Measurements from ENCODE around the gene GORASP2.

Gene GORASP2

DNA sequence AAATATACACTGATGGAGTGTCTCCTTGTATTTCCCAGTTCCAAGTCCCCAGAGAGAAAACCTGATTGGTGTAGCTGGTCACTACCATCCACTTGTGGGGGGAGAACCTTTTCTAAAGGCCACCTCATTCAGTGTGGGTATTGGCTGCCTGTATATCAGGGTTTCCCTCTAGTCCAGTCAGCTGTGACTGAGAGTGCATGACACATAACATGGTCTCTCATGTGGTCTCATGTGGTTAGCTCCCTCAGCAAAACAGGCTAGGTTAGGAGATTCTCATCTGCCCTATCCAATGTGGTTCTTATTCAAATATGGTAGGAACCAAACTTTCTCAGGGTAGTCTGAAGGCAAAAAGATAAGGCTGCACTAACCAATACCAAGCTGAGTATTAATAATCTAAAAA, 4.1 kb upstream of the GORASP2 start:
- no peak for DNase-seq

DNA sequence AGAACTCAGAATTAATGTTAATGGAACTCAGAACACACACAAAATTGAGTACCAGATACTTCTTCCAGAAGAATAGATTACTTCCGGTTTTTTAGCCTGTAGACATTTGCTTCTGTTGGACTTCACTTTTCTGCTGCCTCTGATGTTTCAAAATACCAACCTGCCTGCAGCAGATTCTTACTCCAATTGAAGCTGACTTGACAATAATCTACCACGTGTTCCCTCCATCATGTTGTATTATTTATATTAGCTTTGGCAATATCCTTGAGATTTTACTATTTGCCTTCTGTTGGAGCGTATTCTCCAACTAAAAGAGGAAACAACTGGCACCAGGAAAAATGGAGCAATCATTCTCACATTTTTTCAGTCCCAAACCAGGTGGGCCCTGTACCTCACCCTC, 3.1 kb upstream of the GORASP2 start:
- no peak for DNase-seq

DNA sequence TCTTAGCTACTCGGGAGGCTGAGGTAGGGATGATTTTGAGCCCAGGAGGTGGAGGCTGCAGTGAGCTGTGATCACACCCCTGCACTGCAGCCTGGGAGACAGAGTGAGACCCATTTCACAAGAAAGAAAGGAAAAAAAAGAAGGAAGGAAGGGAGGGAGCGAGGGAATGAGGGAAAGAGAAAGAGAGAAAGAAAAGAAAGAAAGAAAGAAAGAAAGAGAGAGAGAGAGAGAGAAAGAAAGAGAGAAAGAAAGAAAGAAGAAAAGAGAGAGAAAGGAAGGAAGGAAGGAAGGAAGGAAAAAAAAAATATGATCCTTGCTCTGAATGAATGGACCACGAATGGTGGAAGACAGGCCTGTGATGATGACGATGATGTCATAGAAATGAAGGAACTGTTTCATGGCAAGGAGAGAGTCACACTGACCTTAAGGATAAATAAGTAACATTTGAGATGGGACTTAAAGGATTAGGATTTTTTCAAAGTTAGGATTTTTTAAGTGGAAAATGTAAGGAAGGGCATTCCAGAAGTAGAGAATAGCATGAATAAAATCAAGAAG, 2.2 kb upstream of the GORASP2 start:
- no peak for DNase-seq

DNA sequence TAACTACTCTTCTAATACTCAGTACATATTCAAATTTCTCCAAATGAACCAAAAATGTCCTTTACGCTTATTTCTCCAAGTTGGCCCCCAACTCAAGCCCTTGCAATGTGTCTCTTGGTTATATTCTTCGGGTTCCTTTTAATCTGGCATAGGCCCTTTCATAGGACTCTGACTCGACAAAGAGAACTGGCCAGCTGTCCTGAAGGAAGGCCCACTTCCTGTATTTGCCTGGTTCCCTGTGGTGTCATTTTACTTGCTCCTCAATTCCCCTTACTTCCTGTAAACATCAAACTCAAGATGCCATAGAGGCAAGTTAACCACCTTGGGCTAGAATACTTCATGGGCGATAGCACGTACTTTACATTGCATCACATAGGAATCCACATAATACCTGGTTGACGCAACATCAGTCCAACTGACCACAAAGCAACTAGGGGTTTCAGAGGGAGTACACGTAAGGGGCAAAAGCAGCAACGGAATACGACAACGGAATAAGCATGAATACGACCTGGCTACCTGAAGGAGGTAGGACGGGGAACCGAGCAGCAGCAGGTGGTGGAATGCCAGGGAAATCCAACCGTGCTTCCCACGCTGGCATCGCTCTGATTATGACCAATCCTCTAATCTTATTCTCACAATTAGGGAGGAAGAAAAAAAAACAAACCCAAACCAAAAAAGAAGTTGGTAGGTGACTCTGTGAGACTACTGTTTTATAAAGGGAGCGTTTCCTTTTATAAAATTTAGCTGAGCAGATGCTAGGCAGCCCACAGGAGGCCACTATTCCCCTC, 823 bp upstream of the GORASP2 start:
- no peak for DNase-seq

DNA sequence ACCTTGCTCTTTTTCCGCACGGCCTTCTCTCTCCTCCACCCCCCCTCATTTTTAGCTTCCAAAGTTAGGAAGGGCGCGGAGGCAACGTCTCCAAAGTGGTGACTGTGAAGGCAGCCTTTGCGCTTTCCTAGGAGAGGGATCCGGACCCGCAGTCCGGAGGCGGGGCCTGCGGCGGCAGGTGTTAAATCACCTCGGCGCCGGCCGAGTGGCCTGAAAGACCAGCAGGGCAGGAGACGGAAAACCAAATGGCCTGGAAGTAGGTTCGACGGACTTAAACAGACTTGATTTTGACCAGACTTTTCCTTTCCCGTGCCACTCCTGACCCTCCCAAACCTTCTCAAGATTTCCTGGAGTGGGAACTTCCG, 615 bp downstream of the GORASP2 start:
- DNase-seq, result no peak

DNA sequence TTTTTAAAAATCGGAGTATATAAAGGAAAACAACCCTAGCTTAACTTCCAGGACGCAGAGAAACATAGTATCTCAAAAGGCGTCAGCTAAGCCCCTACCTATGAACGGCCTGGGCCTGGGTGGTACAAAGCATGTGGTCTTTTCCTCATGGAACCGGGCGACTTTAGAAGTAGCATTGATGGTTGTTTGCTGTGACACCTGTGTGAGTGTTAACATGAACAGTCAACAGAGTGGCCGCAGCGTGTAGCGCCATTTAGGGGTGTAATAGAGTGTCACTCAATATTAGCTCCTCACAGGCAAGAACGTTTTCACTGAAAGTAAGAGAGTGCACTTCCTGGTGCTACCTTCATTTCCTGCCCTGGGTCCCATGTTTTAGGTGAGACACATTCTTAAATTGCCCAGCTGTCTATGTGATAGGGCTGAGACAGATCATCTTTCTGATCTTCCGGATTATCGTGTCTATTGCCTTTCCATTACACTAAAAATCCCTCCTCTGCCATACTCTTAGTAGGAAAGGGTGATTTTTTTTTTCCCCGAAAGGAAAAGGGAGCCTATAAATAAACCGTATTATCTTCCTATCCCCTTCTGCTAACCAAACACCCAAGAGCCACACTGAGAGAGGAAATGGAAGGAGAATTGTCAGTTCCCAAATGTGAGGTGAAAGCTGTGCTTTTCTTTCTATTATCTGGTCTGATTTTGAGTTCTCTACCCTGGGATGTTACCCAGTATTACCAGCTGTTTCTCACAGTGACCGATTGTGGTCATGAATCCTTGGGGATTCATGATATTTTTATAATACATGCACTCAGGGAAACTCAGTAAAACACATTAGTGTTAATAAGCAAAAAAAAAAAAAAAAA, 1.3 kb downstream of the GORASP2 start:
- DNase-seq, result peak; percentile 12

DNA sequence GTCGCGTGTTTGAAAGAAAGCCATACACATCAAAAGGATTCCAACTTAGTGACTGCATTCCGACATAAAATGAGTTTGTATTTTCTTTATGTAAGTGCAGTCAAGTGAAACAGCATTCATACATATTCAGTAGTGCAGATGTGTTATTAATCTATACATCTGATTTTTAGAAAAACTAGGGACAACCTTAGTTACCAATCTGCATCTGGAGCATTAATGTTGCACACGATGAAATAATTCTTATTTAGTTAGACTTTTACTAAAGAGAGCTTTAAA, 1.9 kb downstream of the GORASP2 start:
- no peak for DNase-seq

DNA sequence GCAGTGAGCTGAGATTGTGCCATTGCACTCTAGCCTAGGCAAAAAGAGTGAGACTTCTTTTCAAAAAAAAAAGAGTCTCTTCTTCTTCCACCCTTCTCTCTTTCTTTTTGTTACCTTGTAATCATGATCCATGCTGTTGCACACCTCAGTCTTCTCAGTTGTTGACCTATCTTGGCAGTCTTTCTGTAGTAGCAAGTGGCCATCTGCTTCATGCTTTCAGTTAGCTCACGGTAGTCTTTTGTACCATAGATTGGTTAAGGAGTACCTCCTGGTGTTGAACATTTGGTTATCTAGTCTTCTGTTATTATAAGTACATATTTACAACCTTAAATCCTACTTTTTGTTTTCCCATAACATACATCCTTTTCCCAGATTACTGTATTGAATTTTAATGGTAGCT, 3.1 kb downstream of the GORASP2 start:
- DNase-seq, result peak; percentile 1

DNA sequence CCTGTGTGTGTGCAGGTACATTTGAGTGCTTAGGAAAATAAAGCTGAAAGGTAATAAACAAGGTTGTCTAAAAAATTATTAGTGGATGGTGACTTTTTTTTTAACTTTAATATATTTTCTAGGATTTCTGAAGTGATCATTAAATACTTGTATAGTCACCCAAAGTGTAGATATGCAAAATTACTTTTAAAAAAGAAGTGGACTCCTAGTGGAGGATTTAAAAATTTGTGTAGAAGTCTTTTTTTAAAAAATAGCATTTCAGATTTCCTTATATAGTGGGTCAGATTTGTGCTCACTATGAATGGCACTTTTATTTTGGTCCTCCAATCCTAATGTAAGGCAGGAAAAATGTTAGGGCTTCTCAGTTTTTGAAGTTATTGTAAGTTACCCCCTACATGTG, 3.9 kb downstream of the GORASP2 start:
- DNase-seq, result no peak

DNA sequence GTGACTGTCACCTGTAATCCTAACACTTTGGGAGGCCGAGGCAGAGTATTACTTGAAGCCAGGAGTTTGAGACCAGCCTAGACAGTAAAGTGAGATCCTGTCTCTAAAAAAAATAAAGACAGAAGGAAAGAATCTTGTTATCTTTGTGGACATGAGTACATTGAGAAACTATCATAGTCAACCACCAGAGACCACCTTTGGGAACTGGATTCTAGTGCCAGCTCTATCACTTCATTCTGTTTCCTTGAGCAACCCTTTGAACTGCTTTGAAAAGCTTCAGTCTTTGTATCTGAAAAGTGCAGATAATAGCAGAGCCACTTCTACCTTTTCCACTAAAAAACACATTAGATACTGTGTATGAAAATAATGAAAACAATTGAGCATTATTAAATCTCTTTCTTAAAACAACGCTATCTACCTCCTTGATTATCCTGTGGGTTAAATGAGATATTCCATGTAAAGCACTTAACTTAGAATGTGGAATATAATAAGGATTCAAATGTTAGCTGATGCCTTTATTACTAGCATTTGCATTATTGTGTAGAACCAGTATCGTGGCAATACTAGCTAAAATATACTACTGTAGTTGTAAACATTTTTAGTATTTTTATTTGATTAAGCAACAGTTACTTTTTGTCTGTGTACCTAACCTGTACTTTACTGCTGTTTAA, 8.8 kb downstream of the GORASP2 start:
- no peak for DNase-seq

DNA sequence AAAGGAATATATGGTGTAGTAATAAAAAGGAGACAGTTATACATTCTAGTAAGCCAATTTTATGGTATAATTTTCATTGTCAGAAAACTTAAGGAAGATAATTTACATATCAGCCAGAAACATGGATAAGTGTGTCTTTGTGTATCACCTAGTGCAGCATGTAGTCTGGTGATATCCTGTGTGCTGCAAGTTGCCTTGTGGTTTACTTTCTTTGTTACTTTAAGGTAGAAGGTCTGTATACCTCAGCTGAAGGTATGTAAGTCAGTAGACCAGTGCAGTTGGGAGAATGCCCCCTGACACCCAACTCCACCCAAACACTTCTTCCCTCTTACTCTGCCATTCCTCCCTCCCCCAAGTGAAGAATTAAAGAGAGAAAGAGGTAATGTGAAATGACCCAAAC, 11.0 kb downstream of the GORASP2 start:
- DNase-seq, result no peak

DNA sequence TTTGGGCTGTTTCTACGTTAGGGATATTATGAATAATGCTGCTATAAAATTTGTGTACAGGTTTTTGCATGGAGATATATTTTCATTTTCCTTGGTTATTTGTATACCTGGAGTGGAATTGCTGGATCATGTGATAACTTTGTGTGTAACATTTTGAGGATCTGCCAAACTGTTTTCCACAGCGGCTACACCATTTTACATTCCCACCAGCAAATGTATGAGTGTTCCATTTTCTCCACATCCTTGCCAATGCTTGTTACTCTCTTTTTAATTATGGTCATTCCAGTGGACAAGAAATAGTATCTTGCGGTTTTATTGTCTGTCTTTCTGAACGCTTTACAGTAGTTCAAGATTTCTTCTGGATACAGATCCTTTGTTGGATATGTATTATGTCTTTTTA, 13.6 kb downstream of the GORASP2 start:
- DNase-seq, result no peak

DNA sequence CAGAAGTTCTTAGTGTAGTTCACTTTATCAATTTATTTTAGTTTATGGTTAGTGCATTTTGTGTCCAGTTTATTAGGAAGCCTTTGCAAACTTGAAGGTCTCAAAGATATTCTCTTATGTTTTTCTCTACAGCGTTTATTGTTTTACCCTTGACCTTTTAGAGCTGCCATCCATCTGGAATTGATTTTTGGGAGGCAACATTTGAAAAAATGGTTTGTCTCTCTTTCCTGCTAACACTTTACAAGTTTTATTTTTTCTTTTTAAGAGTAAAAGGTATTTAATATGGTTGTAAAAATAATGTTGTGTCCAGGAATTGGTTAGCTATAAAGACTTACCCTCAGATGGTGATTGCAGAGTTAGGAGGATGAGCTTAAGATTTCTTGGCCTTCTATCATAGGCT, 14.0 kb downstream of the GORASP2 start:
- no peak for DNase-seq

DNA sequence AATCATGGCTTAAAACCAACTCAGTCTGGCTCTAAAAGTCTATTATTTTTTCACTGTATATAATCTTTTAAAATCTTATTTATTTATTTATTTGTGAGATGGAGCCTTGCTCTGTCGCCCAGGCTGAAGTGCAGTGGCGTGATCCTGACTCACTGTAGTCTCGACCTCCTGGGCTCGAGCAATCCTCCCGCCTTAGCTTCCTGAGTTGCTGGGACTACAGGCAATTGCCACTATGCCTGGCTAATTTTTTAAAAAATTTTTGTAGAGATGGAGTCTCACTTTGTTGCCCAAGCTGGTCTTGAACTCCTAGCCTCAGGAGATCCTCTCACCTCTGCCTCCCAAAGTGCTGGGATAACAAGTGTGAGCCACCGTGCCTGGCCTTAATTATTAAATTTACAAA, 14.5 kb downstream of the GORASP2 start:
- no peak for DNase-seq

DNA sequence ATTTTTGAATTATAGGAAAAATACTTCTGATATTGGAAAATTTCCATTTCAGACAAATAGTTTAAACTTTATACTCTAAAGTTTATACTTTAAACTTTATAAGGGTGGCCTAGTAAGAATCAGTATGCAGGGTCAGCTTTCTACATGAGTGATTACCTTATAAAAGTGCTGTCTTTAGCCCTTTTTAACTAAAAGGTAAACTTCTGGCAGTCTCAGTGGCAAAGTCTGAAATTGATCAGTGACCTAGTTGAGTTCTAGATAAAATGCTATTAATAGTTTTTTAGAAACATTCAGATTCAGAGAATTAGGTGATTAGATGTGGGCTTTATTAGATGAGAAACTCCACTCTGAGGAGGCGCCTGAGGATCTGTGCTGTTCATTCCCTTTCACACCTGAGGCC, 15.5 kb downstream of the GORASP2 start:
- DNase-seq, result no peak

DNA sequence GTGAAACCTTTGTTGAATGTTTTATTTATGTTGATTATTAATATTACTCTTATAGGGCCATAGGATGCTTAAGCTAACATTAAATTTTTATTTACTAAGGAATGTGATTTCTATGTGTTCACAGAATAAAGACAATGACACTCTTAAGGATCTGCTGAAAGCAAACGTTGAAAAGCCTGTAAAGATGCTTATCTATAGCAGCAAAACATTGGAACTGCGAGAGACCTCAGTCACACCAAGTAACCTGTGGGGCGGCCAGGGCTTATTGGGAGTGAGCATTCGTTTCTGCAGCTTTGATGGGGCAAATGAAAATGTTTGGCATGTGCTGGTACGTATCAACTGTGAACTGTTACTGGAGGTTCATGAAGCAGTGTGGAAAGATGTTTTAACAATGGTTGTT, 20.4 kb downstream of the GORASP2 start:
- no peak for DNase-seq

DNA sequence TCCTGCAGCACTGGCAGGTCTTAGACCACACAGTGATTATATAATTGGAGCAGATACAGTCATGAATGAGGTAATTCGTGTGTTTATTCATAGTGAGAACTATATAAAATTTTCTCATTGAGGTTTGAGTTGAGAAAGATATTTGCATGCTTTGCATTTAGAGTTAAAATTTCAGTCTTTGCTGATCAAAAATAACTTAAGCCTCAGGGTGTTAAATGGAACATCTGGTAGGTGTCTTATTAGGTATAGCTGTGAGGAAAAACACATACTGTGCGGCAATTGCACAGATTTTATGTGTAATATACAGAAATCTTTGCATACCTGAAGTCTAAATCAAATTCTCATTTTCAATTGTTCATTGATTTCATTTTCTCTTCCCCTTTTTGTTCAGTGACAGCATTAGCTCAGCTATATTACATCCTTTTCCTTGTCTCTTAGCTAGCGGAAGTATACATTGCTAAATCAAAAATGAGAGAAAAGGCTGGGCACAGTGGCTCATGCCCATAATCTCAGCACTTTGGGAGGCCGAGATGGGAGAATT, 21.2 kb downstream of the GORASP2 start:
- no peak for DNase-seq

DNA sequence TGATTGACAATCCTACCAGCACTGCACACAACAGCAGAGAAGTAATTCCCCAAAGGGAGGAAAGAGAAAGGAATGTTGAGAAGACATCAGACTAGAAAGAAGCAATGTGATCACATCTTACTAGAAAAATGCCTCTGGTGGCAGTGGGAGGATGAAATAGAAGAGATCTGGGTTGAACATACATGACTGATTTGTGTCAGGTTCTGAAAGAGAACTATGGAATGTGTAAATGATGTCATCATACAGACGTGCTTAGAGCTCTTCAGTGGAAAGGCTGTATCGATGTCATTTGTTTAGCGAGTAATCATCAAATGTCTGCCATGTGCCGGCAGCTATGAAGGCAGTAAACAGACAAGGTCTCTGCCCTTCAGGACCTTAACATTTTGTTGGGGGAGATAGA, 24.9 kb downstream of the GORASP2 start:
- no peak for DNase-seq

DNA sequence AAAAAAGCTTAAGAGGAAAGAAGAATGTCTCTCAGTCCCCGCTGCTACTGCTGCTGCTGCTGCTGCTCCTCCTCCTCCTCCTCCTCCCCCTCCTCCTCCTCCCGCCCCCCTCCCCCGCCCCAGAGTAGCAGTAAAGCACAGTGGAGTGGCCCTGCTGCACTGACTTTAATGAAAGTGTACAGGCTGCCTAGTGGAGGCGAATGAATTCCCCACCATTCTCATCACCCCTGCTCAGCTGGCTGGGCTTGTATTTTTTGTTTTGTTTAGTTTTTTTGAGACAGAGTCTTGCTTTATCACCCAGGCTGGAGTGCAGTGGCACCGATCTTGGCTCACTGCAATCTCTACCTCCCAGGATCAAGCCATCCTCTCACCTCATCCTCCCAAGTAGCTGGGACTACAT, 34.3 kb downstream of the GORASP2 start:
- DNase-seq, result no peak

DNA sequence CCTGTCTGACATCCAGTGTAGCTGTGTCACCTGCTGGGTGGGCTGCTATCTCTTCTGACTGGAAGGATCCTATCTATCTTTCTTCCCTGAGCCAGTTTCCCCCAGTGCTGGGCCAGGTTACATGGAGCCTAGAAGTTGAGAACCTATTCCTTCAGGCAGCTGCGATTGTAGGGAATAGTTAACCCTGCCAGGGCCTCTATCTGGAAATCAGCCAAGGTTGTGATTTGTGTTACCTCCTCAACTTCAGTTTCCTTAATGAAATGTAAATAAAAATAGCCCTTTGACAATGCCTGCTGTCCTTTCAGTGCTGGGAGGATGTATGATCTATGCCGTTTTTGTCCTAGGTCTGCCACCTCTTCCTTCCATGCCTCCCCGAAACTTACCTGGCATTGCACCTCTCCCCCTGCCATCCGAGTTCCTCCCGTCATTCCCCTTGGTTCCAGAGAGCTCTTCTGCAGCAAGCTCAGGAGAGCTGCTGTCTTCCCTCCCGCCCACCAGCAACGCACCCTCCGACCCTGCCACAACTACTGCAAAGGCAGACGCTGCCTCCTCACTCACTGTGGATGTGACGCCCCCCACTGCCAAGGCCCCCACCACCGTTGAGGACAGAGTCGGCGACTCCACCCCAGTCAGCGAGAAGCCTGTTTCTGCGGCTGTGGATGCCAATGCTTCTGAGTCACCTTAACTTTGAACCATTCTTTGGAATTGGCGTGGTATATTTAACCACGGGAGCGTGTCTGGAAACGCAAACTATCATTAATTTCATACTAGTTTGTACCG, 36.6 kb downstream of the GORASP2 start:
- no peak for DNase-seq

DNA sequence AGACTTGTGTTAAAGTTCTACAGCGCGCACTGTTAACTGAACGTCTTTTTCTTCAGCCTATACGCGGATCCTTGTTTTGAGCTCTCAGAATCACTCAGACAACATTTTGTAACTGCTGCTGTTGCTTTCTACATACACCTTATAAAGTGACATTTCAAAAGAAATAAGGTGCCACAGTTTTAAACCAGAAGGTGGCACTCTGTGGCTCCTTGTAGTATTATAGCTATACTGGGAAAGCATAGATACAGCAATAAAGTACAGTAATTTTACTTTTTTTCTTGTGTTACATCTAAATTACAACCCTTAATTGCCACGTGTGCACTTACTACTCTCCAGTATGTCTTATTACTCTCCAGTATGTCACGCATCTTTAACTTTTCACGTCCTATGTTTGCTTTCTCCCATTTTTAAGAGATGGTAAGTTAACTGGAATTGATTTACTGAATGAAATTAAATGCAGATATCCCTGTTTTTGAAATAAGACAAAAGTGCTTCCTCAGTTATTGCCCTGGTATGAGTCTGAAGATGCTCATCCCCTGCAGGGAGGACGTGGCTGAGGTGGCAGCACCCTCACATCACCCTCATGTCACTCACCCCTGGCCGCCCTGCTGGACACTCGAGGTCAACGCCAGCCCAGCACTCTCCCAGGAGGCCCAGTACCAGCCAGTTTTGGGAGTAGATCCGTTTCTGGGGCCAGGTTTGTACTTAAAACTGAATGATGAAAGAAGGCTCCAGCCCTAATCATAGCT, 37.8 kb downstream of the GORASP2 start:
- no peak for DNase-seq

DNA sequence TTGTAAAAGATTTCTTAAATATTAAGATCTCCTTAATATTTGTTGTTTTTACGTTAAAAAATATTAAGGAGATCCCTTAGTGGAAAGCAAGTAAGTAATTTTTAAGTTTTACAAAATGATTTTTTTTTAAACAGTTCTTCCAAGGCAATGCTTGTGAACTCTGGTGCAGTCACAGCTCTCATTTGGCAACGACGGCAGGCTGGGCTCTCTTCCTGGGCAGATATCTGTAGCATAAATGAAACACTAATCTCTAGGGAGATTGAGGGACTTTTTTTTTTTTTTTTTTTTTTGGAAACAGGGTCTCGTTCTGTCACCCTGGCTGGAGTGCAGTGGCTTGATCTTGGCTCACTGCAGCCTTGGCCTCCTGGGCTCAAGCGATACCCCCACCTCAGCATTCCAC, 38.5 kb downstream of the GORASP2 start:
- no peak for DNase-seq

All from NCI-H446 treated with DMSO at 0.1 percent for 48 hours (cell line).